A549 (cell line): ENCODE measurements around the gene TRNAU1AP. TPM values are rescaled to one million over a fixed set of nuclear protein-coding genes. Genes with fewer than 3 reads are reported as not detected.
A peak's percentile ranks its signal among the peaks of the same experiment; 100 is the strongest.
"Not testable (repeated sequence)": the region's sequence is repeated elsewhere in the genome, so short reads cannot be mapped to it uniquely, and the experiment has no call there.

Experiments
- ATAC-seq, 2 experiments: fragments of 200-7000 bp in 1 of 2; fragments of >200 bp in 1 of 2; cut with Nextera tagmentation in 1 of 2; cut with Tn5 transposase in 1 of 2; 3 replicates each; pipeline versions ENCODE4 v1.8.0 to v1.9.1; 2018 to 2020; ENCODE audit warnings: mild to moderate bottlenecking in 1 of 2, moderate library complexity in 1 of 2
- CTCF ChIA-PET: fragments of 300-600 bp; sonication (Branson Sonifier 250); formaldehyde crosslinking; extraction: SDS; loops from one replicate; lab custom pipeline; 2021; ENCODE audit warnings: antibody characterized with exemption, inconsistent platforms; lab: Yijun Ruan, JAX
- POLR2A ChIA-PET: fragments of 350-600 bp; formaldehyde crosslinking; extraction: SDS; loops from one replicate; lab custom pipeline; 2021; ENCODE audit warnings: antibody characterized with exemption, inconsistent platforms; lab: Yijun Ruan, JAX
- DNase-seq, 2 experiments: peaks; one replicate each; pipeline versions ENCODE4 v3.0.0 to v3.0.0-alpha.2; 2011 to 2016; ENCODE audit warnings: low read depth in 1 of 2, low spot score in 1 of 2
- FAIRE-seq: peaks from 2 replicates; lab custom pipeline; 2011; peaks lifted over from hg19 to GRCh38; lab: Jason Lieb, UNC
- H3K27ac ChIP-seq, 2 experiments: fragments of >200 bp; sonication (Bioruptor Twin); formaldehyde crosslinking; 3 replicates each; pipeline ENCODE4 v1.5.1; 2016 to 2017
- H3K4me1 ChIP-seq: fragments of >200 bp; sonication (Bioruptor Twin); formaldehyde crosslinking; 3 replicates; pipeline ENCODE4 v1.6.1; 2016
- H3K4me2 ChIP-seq: fragments of >200 bp; sonication (Bioruptor Twin); formaldehyde crosslinking; 3 replicates; pipeline ENCODE4 v1.6.1; 2016
- H3K4me3 ChIP-seq: fragments of >200 bp; sonication (Bioruptor Twin); formaldehyde crosslinking; 3 replicates; pipeline ENCODE4 v1.5.1; 2016
- H3K9me3 ChIP-seq: fragments of >200 bp; sonication (Bioruptor Twin); formaldehyde crosslinking; 3 replicates; pipeline ENCODE4 v1.6.1; 2016
- ATOH8 ChIP-seq: fragments of 250-450 bp; sonication (Bioruptor Pico); IDR thresholded peaks from 2 replicates; pipeline ENCODE4 v1.5.0; 2020; ENCODE audit warnings: low read depth, mild to moderate bottlenecking, moderate library complexity
- CHD4 ChIP-seq: fragments of 200-600 bp; sonication (generic); IDR thresholded peaks from 2 replicates; pipeline ENCODE4 v1.6.1; 2016; ENCODE audit warnings: antibody characterized with exemption, mild to moderate bottlenecking, borderline replicate concordance
- EHMT2 ChIP-seq: fragments of 200-600 bp; sonication (generic); IDR thresholded peaks from 2 replicates; pipeline ENCODE4 v1.6.1; 2016; ENCODE audit warnings: antibody characterized with exemption, low read depth, mild to moderate bottlenecking, moderate library complexity
- EP300 ChIP-seq, 2 experiments: fragments of >200 bp; sonication (Bioruptor Twin); formaldehyde crosslinking; IDR thresholded peaks; 2 replicates in 1 of 2; 3 replicates in 1 of 2; pipeline ENCODE4 v1.6.1; 2016 to 2017
- FOSB ChIP-seq: fragments of 250-450 bp; sonication (Bioruptor Pico); IDR thresholded peaks from 2 replicates; pipeline ENCODE4 v1.5.0; 2020; ENCODE audit warnings: mild to moderate bottlenecking, moderate library complexity
- GATA3 ChIP-seq: IDR thresholded peaks from 2 replicates; pipeline ENCODE4 v1.6.1; 2012; ENCODE audit warnings: borderline replicate concordance
- HEYL ChIP-seq: fragments of 250-450 bp; sonication (Bioruptor Pico); IDR thresholded peaks from 2 replicates; pipeline ENCODE4 v1.8.0; 2021; ENCODE audit warnings: mild to moderate bottlenecking, moderate library complexity
- HMGXB4 ChIP-seq: fragments of 250-450 bp; sonication (Bioruptor Pico); IDR thresholded peaks from 2 replicates; pipeline ENCODE4 v1.5.0; 2021; ENCODE audit warnings: mild to moderate bottlenecking, moderate library complexity, borderline replicate concordance
- MAFK ChIP-seq: fragments of 450-650 bp; IDR thresholded peaks from 2 replicates; pipeline ENCODE4 v1.6.1; 2014; ENCODE audit not compliant: partially characterized antibody
- NR3C1 ChIP-seq: fragments of >200 bp; sonication (Bioruptor Twin); formaldehyde crosslinking; IDR thresholded peaks from 3 replicates; pipeline ENCODE4 v1.6.1; 2017
- PHF8 ChIP-seq: fragments of 200-600 bp; sonication (generic); IDR thresholded peaks from 2 replicates; pipeline ENCODE4 v1.6.1; 2016; ENCODE audit warnings: low read depth, mild to moderate bottlenecking, antibody characterized with exemption, moderate library complexity, borderline replicate concordance
- REST ChIP-seq: fragments of 200-600 bp; sonication (generic); IDR thresholded peaks from 2 replicates; pipeline ENCODE4 v1.6.1; 2016; ENCODE audit warnings: antibody characterized with exemption, mild to moderate bottlenecking, moderate library complexity
- ZC3H11A ChIP-seq: fragments of 450-650 bp; IDR thresholded peaks from 2 replicates; pipeline ENCODE4 v1.6.1; 2014; ENCODE audit warnings: antibody characterized with exemption, mild to moderate bottlenecking
- ZSCAN20 ChIP-seq: fragments of 250-450 bp; sonication (Bioruptor Pico); IDR thresholded peaks from 2 replicates; pipeline ENCODE4 v1.8.0; 2022; ENCODE audit warnings: mild to moderate bottlenecking, moderate library complexity
- WGBS: methylation state at CpG from one replicate; pipeline ENCODE4 v1.1.6; 2017; ENCODE audit errors: missing lambda C conversion rate; 5-methylcytosine and 5-hydroxymethylcytosine counted together
- polyA plus RNA-seq, 4 experiments: library from polyadenylated mRNA; depleted of rRNA in 3 of 4; stranded (reverse); fragments of >200 nt; fragmentation: RNase III in 1 of 4; extraction: RNeasy Plus Mini Kit Qiagen cat#74134 plus additional on column Dnase treatment in 1 of 4; gene quantifications; 2 replicates in 3 of 4; 3 replicates in 1 of 4; pipeline ENCODE4 v1.2.3, GENCODE V29; 2011 to 2017

TRNAU1AP gene
- polyA plus RNA-seq, 2 of the 4 experiments (the other 2 are of a cell fraction), result 14.5 to 23.8 TPM

GRCh38 chr1:28582248-28582615, 29.3 kb downstream of the TRNAU1AP start:
- 3% methylated on average over 9 of the region's 10 CpGs for WGBS
- peak; percentile 38 to 58; a peak in 4 of 6 replicates for ATAC-seq
- Histone ChIP-seq H3K4me2 (peak overlapping the region; percentile 92), H3K27ac (peak overlapping the region; percentile 96 to 98), H3K4me1 (peaks cover 26% of the 10 kb centered on the region; the same call in 2 of the 3 replicates), H3K9me3 (no peaks in the 10 kb centered on the region), H3K4me3 (peak overlapping the region; percentile 99)
- no peak for TF ChIP-seq ZC3H11A
- TF ChIP-seq REST, result no peak
- DNase-seq, result peak; percentile 30 to 32
- no peak for FAIRE-seq
- CTCF ChIA-PET, result interaction anchor here (1.3 to 5.7 kb wide), 3 partner anchors 20 to 64 kb away, joined by 3 to 25 read pairs (median 3); no protein-coding TSS in a partner anchor
- POLR2A ChIA-PET, result interaction anchor here (0.6 to 2.7 kb wide), 26 partner anchors 8 to 494 kb away, joined by 3 to 34 read pairs (median 6); partner anchors contain the start of genes ATP5IF1, EYA3, MED18 and PHACTR4

GRCh38 chr1:28586585-28587391, 33.9 kb downstream of the TRNAU1AP start:
- H3K4me3 ChIP-seq, FAIRE-seq, H3K9me3 ChIP-seq, DNase-seq, ATAC-seq, POLR2A ChIA-PET: not testable (repeated sequence)
- WGBS, result 77% methylated on average over 19 of the region's 19 CpGs
- H3K4me2 ChIP-seq, result peak overlapping the region; percentile 46
- peaks cover 16% of the 10 kb centered on the region; the same call in 2 of the 3 replicates for H3K4me1 ChIP-seq
- CTCF ChIA-PET, result interaction anchor here (0.6 to 2.2 kb wide), 3 partner anchors 16 to 496 kb away, joined by 3 to 5 read pairs (median 3); no protein-coding TSS in a partner anchor
- peak overlapping the region; percentile 45 to 78 for H3K27ac ChIP-seq

- Histone ChIP-seq H3K4me2 (peak within 1 kb of the TSS; percentile 56), H3K9me3 (no peaks in the 10 kb centered on the region), H3K4me1 (peaks cover 20% of the 10 kb centered on the region; the same call in 2 of the 3 replicates), H3K27ac (peak within 1 kb of the TSS; percentile 50 to 85; a peak in 5 of 6 replicates), H3K4me3 (peak within 1 kb of the TSS; percentile 41)
- WGBS, result 74% methylated on average over 5 of the region's 13 CpGs
- DNase-seq (no peak), ATAC-seq (peak; percentile 31 to 39; a peak in 3 of 6 replicates), FAIRE-seq (no peak)
- ChIA-PET POLR2A (no interaction called here), CTCF (interaction anchor here (1.6 kb wide), 1 partner anchor 11 kb away, joined by 5 read pairs; no protein-coding TSS in a partner anchor)
- TF ChIP-seq HMGXB4 (CRISPR knock-in tag) (no peak), HEYL (CRISPR knock-in tag) (no peak), GATA3 (no peak)
These were observed 38.9 kb downstream of the TRNAU1AP start, which contains the start of gene RAB42 for GRCh38 chr1:28591708-28592320. RAB42 (plus strand) TSS chr1:28592265; CDS start chr1:28592512, 247 bp downstream.

- Histone ChIP-seq H3K4me1 (peaks cover 13% of the 10 kb centered on the region; the same call in 2 of the 3 replicates), H3K4me2 (peak overlapping the region; percentile 56), H3K4me3 (peak overlapping the region; percentile 41), H3K9me3 (no peaks in the 10 kb centered on the region), H3K27ac (peak overlapping the region; percentile 50 to 85; a peak in 5 of 6 replicates)
- 70% methylated on average over 25 of the region's 81 CpGs for WGBS
- ChIA-PET POLR2A (no interaction called here), CTCF (interaction anchor here (0.6 to 1.6 kb wide), 3 partner anchors 10 to 49 kb away, joined by 3 to 5 read pairs (median 3); no protein-coding TSS in a partner anchor)
- DNase-seq, result no peak
- FAIRE-seq, result no peak
- peak; percentile 12 to 42; a peak in 3 of 6 replicates for ATAC-seq
- TF ChIP-seq MAFK, result no peak
- TF ChIP-seq ZSCAN20 (CRISPR knock-in tag), result no peak
- no peak for TF ChIP-seq FOSB (CRISPR knock-in tag)
- TF ChIP-seq EP300 (IDR thresholded peaks at IDR 0.05), result no peak
- TF ChIP-seq NR3C1, result no peak
- no peak for TF ChIP-seq ATOH8 (CRISPR knock-in tag)
- no peak for TF ChIP-seq HMGXB4 (CRISPR knock-in tag)
- TF ChIP-seq CHD4, result no peak
- no peak for TF ChIP-seq PHF8
- no peak for TF ChIP-seq EHMT2
These were observed 39.6 kb downstream of the TRNAU1AP start for GRCh38 chr1:28592321-28593071.
